HepG2 (cell line): ENCODE measurements around the gene TNFSF13. TPM values are rescaled to one million over a fixed set of nuclear protein-coding genes. Genes with fewer than 3 reads are reported as not detected.
A peak's percentile ranks its signal among the peaks of the same experiment; 100 is the strongest.

ENCODE experiments used
- ATAC-seq: fragments of 200-7000 bp; cut with Tn5 transposase; 3 replicates; pipeline ENCODE4 v1.9.1; 2020; ENCODE audit warnings: mild to moderate bottlenecking, moderate library complexity
- Bru-seq: library from RNA; stranded (reverse); fragments of 400-500 nt; gene quantifications from one replicate; lab custom pipeline; 2021; lab: Mats Ljungman, UMichigan
- BruChase-seq, 2 experiments: library from RNA; stranded (reverse); fragments of 400-500 nt; gene quantifications; one replicate each; lab custom pipeline; 2021; lab: Mats Ljungman, UMichigan
- BruUV-seq: library from RNA; stranded (reverse); fragments of 400-500 nt; replicated peaks from 2 replicates; lab custom pipeline; 2021; lab: Mats Ljungman, UMichigan
- CTCF ChIA-PET: fragments of 300-600 bp; formaldehyde crosslinking; extraction: SDS; loops from one replicate; lab custom pipeline; 2021; ENCODE audit warnings: low total read pairs, inconsistent platforms, low intra/inter-chr PET ratio; lab: Yijun Ruan, JAX
- POLR2A ChIA-PET: fragments of 350-600 bp; sonication (Branson Sonifier 250); formaldehyde crosslinking; loops from one replicate; lab custom pipeline; 2020; ENCODE audit warnings: antibody characterized with exemption, inconsistent platforms; lab: Yijun Ruan, JAX
- DNase-seq: peaks from one replicate; pipeline ENCODE4 v3.0.0-alpha.2; 2015; ENCODE audit warnings: low spot score
- FAIRE-seq: peaks from 3 replicates; lab custom pipeline; 2011; peaks lifted over from hg19 to GRCh38; lab: Jason Lieb, UNC
- H2AFZ ChIP-seq: one replicate; pipeline ENCODE4 v1.6.1; 2011; ENCODE audit warnings: low read length, inconsistent platforms
- H3K27ac ChIP-seq: fragments of 300-600 bp; 3 replicates; pipeline ENCODE4 v1.8.0; 2011; ENCODE audit warnings: mixed run types, mild to moderate bottlenecking, mixed read lengths, low read length, inconsistent platforms; ENCODE audit not compliant: insufficient read depth; ENCODE audit errors: extremely low read length
- H3K27me3 ChIP-seq, 2 experiments: fragments of 200-600 bp in 1 of 2; 2 replicates in 1 of 2; 3 replicates in 1 of 2; pipeline versions ENCODE4 v1.6.0 to v1.8.0; 2011; ENCODE audit warnings: low read length in 2 of 2, mild to moderate bottlenecking in 2 of 2, moderate library complexity in 2 of 2, inconsistent platforms in 1 of 2; ENCODE audit not compliant: insufficient read depth in 2 of 2, control insufficient read depth in 1 of 2
- H3K36me3 ChIP-seq, 2 experiments: fragments of 200-600 bp in 1 of 2; replicated peaks in 1 of 2; 2 replicates in 1 of 2; 3 replicates in 1 of 2; pipeline versions ENCODE4 v1.5.1 to v1.8.0; 2011; ENCODE audit warnings: low read length in 2 of 2, inconsistent platforms in 1 of 2; ENCODE audit not compliant: insufficient read depth in 2 of 2, control insufficient read depth in 1 of 2
- H3K4me1 ChIP-seq: 2 replicates; pipeline ENCODE4 v1.5.1; 2012; ENCODE audit warnings: low read length, inconsistent platforms; ENCODE audit not compliant: insufficient read depth
- H3K4me2 ChIP-seq: 2 replicates; pipeline ENCODE4 v1.6.0; 2011; ENCODE audit warnings: low read depth, low read length, inconsistent platforms
- H3K4me3 ChIP-seq, 3 experiments: fragments of 200-600 bp in 1 of 3; sonication (generic), shearing (Covaris generic) in 1 of 3; replicated peaks in 1 of 3; 2 replicates each; pipeline ENCODE4 v1.5.1; 2011 to 2016; ENCODE audit warnings: low read length in 3 of 3, inconsistent platforms in 2 of 3, low read depth in 2 of 3, mild to moderate bottlenecking in 2 of 3, control low read depth in 1 of 3, mixed read lengths in 1 of 3; ENCODE audit not compliant: insufficient read depth in 1 of 3
- H3K79me2 ChIP-seq: one replicate; pipeline ENCODE4 v1.6.1; 2011; ENCODE audit warnings: low read length, inconsistent platforms; ENCODE audit not compliant: insufficient read depth
- H3K9ac ChIP-seq: 2 replicates; pipeline ENCODE4 v1.6.0; 2011; ENCODE audit warnings: mild to moderate bottlenecking, low read depth, low read length, inconsistent platforms; ENCODE audit not compliant: insufficient read depth
- H3K9me3 ChIP-seq: 2 replicates; pipeline ENCODE4 v1.5.1; 2012; ENCODE audit warnings: mild to moderate bottlenecking, low read length
- H4K20me1 ChIP-seq: 2 replicates; pipeline ENCODE4 v1.6.0; 2011; ENCODE audit warnings: inconsistent platforms, mild to moderate bottlenecking, low read length, moderate library complexity; ENCODE audit not compliant: insufficient read depth
- KDM5B ChIP-seq: sonication (generic); formaldehyde crosslinking; IDR thresholded peaks from 2 replicates; pipeline ENCODE4 v1.4.0; 2020; ENCODE audit warnings: missing genetic modification reagents, mild to moderate bottlenecking, borderline replicate concordance
- PCBP2 ChIP-seq: fragments of 200-400 bp; formaldehyde crosslinking; optimal IDR thresholded peaks from 2 replicates; pipeline ENCODE3; 2018; ENCODE audit warnings: low read length, low read depth; ENCODE audit not compliant: poor library complexity, severe bottlenecking
- RFXAP ChIP-seq: sonication (generic); formaldehyde crosslinking; IDR thresholded peaks from 2 replicates; pipeline ENCODE4 v1.4.0; 2020; ENCODE audit warnings: missing genetic modification reagents, borderline replicate concordance
- SRSF1 ChIP-seq: fragments of 200-400 bp; formaldehyde crosslinking; optimal IDR thresholded peaks from 2 replicates; pipeline ENCODE3; 2017; ENCODE audit warnings: mild to moderate bottlenecking, low read depth, low read length, moderate library complexity
- whole genome bisulfite sequencing: methylation state at CpG from one replicate; pipeline ENCODE4 v1.1.6; 2017; ENCODE audit warnings: low lambda C conversion rate; 5-methylcytosine and 5-hydroxymethylcytosine counted together
- in situ Hi-C: cut with HindIII; loops from 2 replicates; pipeline ENCODE4 v1.10.0; 2017; ENCODE audit warnings: low pct_unique_long_range_greater_than_20kb; ENCODE audit not compliant: extremely low pct_ligation_motif_present
- intact Hi-C: fragments of 100-400 bp; cut with micrococcal nuclease; formaldehyde crosslinking; loops from one replicate; pipeline ENCODE4 v1.10.0; 2022; ENCODE audit not compliant: unreplicated experiment
- long read RNA-seq, 2 experiments: library from RNA in 1 of 2; library from polyadenylated mRNA in 1 of 2; stranded (forward) in 1 of 2; unstranded in 1 of 2; transcript quantifications; one replicate each; pipeline ENCODE4 v2.0.0, GENCODE V29; 2019 to 2022
- polyA minus RNA-seq, 3 experiments: library from RNA; depleted of rRNA, polyadenylated mRNA; stranded (reverse); fragments of >200 nt; gene quantifications; 2 replicates each; pipeline ENCODE4 v1.2.3, GENCODE V29; 2011; ENCODE audit warnings: low replicate concordance in 1 of 3
- polyA plus RNA-seq, 8 experiments: library from polyadenylated mRNA; depleted of rRNA in 3 of 8; stranded (reverse) in 7 of 8; unstranded in 1 of 8; fragments of >200 nt; fragmentation: Illumina TruSeq in 4 of 8; extraction: Trizol in 4 of 8; gene quantifications; 2 replicates each; pipeline versions ENCODE4 v1.2.1 to v1.2.3, GENCODE V29; 2011 to 2016; ENCODE audit warnings: low read depth in 4 of 8, missing spikeins in 1 of 8, mixed read lengths in 1 of 8; ENCODE audit not compliant: insufficient read depth in 1 of 8
- total RNA-seq, 5 experiments: library from RNA; depleted of rRNA; stranded (reverse); fragments of >200 nt; fragmentation: Illumina TruSeq; extraction: Trizol; gene quantifications; 2 replicates each; pipeline ENCODE4 v1.2.3, GENCODE V29; 2016; ENCODE audit warnings: low read depth in 1 of 5
- TF ChIP-seq, protein P1 (sequence below): sonication (generic); formaldehyde crosslinking; IDR thresholded peaks from 2 replicates; pipeline ENCODE4 v1.9.0; 2021; ENCODE audit warnings: mild to moderate bottlenecking, missing genetic modification reagents
- TF ChIP-seq, protein P2 (sequence below): sonication (generic); formaldehyde crosslinking; IDR thresholded peaks from 2 replicates; pipeline ENCODE4 v1.4.0; 2020; ENCODE audit warnings: missing genetic modification reagents, borderline replicate concordance

Gene TNFSF13, protein sequence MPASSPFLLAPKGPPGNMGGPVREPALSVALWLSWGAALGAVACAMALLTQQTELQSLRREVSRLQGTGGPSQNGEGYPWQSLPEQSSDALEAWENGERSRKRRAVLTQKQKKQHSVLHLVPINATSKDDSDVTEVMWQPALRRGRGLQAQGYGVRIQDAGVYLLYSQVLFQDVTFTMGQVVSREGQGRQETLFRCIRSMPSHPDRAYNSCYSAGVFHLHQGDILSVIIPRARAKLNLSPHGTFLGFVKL
- total RNA-seq (2016; rRNA removed; fragmentation: Illumina TruSeq; extraction: Trizol), result 1.7 and 2.5 TPM in 2 replicates
- 0.20 and 0.79 TPM in 2 replicates for total RNA-seq (2016; cell fraction: cytosol; rRNA removed; fragmentation: Illumina TruSeq; extraction: Trizol; ENCODE audit: low read depth)
- 2.0 and 2.2 TPM in 2 replicates for total RNA-seq (2016; cell fraction: insoluble cytoplasmic fraction; rRNA removed; fragmentation: Illumina TruSeq; extraction: Trizol)
- 1.1 and 2.2 TPM in 2 replicates for total RNA-seq (2016; cell fraction: membrane; rRNA removed; fragmentation: Illumina TruSeq; extraction: Trizol)
- total RNA-seq (2016; cell fraction: nucleus; rRNA removed; fragmentation: Illumina TruSeq; extraction: Trizol), result 2.9 and 3.2 TPM in 2 replicates
- 3.3 TPM in 2 replicates for polyA plus RNA-seq (2011; rRNA removed)
- polyA plus RNA-seq (2011; cell fraction: cytosol; rRNA removed), result 2.2 TPM in 2 replicates
- polyA plus RNA-seq (2011; cell fraction: nucleus; rRNA removed), result 9.6 and 11.2 TPM in 2 replicates
- polyA plus RNA-seq (2012), result 2.6 and 3.9 TPM in 2 replicates
- polyA plus RNA-seq (2016; cell fraction: cytosol; fragmentation: Illumina TruSeq; extraction: Trizol; ENCODE audit: low read depth), result 0.76 and 2.2 TPM in 2 replicates
- 3.1 and 3.7 TPM in 2 replicates for polyA plus RNA-seq (2016; cell fraction: insoluble cytoplasmic fraction; fragmentation: Illumina TruSeq; extraction: Trizol; ENCODE audit: low read depth)
- polyA plus RNA-seq (2016; cell fraction: membrane; fragmentation: Illumina TruSeq; extraction: Trizol; ENCODE audit: low read depth), result 2.2 and 2.3 TPM in 2 replicates
- polyA plus RNA-seq (2016; cell fraction: nucleus; fragmentation: Illumina TruSeq; extraction: Trizol; ENCODE audit: insufficient read depth, low read depth), result 4.9 and 6.7 TPM in 2 replicates
- polyA minus RNA-seq (2011; rRNA and poly(A)+ RNA removed; ENCODE audit: low replicate concordance), result 2.2 and 7.1 TPM in 2 replicates
- polyA minus RNA-seq (2011; cell fraction: cytosol; rRNA and poly(A)+ RNA removed), result 0.26 and 1.3 TPM in 2 replicates
- polyA minus RNA-seq (2011; cell fraction: nucleus; rRNA and poly(A)+ RNA removed), result 2.1 and 3.0 TPM in 2 replicates
- Bru-seq, nascent RNA, result percentile 42 among the genes with signal in this experiment
- BruChase-seq, experiment 1, labeled RNA remaining after a 6-hour chase, result percentile 57 among the genes with signal in this experiment
- percentile 45 among the genes with signal in this experiment for BruChase-seq, experiment 2, labeled RNA remaining after a 2-hour chase
- long read RNA-seq, experiment 1, partial matches to known transcripts, result 2 of 5 reads
- long read RNA-seq, experiment 1, other reads (novel, unspliced or antisense), result 2 of 5 reads
- long read RNA-seq, experiment 2, partial matches to known transcripts, result 1 of 9 reads
- long read RNA-seq, experiment 2, other reads (novel, unspliced or antisense), result 4 of 9 reads

DNA sequence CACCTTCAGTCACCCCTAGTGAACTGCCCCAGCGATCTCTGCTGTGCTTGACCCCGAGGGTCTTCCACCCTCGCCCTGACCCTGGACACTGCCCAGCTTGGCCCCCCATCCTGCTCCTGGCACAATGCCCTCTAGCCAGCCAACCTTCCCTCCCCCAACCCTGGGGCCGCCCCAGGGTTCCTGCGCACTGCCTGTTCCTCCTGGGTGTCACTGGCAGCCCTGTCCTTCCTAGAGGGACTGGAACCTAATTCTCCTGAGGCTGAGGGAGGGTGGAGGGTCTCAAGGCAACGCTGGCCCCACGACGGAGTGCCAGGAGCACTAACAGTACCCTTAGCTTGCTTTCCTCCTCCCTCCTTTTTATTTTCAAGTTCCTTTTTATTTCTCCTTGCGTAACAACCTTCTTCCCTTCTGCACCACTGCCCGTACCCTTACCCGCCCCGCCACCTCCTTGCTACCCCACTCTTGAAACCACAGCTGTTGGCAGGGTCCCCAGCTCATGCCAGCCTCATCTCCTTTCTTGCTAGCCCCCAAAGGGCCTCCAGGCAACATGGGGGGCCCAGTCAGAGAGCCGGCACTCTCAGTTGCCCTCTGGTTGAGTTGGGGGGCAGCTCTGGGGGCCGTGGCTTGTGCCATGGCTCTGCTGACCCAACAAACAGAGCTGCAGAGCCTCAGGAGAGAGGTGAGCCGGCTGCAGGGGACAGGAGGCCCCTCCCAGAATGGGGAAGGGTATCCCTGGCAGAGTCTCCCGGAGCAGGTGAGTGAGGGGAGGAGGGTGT is at the start of gene TNFSF13:
Gene TNFSF13, plus strand, starts transcription at position 207 of the 776 bp plus-strand sequence. Its CDS starts 290 bp downstream, at position 497.
- Histone ChIP-seq H3K27ac (peak within 1 kb of the TSS; percentile 55), H3K79me2 (peaks cover 17% of the 10 kb centered on the region), H3K4me3 (peak within 1 kb of the TSS; percentile 51 to 92 (median 58)), H3K9me3 (no peaks in the 10 kb centered on the region), H3K9ac (peak within 1 kb of the TSS; percentile 67), H3K4me1 (peaks cover 58% of the 10 kb centered on the region), H4K20me1 (no peaks in the 10 kb centered on the region), H3K27me3 (no peaks in the 10 kb centered on the region; a peak in 1 of 5 replicates), H3K36me3 (peaks cover under 1% of the 10 kb centered on the region in 2 experiments; a peak in 3 of 5 replicates), H2AFZ (no peak within 1 kb of the TSS), H3K4me2 (peak within 1 kb of the TSS; percentile 91)
- ATAC-seq (no peak), DNase-seq (no peak), FAIRE-seq (no peak)
- ChIA-PET CTCF (interaction anchor here (3.3 kb wide), 1 partner anchor 35 kb away, joined by 27 read pairs; no protein-coding TSS in a partner anchor), POLR2A (interaction anchor here (1.0 to 4.8 kb wide), 8 partner anchors 10 to 155 kb away, joined by 3 to 33 read pairs (median 8); partner anchors contain the start of genes MPDU1, TMEM256, TNFSF12 and TP53)
- intact Hi-C loops, result no loop called here
- in situ Hi-C loops, result loop anchor here (5.0 kb wide), 1 partner anchor 46 kb away; no protein-coding TSS in a partner anchor
- WGBS, result 55% methylated on average over 14 of the region's 16 CpGs
- TF ChIP-seq, protein P1, sequence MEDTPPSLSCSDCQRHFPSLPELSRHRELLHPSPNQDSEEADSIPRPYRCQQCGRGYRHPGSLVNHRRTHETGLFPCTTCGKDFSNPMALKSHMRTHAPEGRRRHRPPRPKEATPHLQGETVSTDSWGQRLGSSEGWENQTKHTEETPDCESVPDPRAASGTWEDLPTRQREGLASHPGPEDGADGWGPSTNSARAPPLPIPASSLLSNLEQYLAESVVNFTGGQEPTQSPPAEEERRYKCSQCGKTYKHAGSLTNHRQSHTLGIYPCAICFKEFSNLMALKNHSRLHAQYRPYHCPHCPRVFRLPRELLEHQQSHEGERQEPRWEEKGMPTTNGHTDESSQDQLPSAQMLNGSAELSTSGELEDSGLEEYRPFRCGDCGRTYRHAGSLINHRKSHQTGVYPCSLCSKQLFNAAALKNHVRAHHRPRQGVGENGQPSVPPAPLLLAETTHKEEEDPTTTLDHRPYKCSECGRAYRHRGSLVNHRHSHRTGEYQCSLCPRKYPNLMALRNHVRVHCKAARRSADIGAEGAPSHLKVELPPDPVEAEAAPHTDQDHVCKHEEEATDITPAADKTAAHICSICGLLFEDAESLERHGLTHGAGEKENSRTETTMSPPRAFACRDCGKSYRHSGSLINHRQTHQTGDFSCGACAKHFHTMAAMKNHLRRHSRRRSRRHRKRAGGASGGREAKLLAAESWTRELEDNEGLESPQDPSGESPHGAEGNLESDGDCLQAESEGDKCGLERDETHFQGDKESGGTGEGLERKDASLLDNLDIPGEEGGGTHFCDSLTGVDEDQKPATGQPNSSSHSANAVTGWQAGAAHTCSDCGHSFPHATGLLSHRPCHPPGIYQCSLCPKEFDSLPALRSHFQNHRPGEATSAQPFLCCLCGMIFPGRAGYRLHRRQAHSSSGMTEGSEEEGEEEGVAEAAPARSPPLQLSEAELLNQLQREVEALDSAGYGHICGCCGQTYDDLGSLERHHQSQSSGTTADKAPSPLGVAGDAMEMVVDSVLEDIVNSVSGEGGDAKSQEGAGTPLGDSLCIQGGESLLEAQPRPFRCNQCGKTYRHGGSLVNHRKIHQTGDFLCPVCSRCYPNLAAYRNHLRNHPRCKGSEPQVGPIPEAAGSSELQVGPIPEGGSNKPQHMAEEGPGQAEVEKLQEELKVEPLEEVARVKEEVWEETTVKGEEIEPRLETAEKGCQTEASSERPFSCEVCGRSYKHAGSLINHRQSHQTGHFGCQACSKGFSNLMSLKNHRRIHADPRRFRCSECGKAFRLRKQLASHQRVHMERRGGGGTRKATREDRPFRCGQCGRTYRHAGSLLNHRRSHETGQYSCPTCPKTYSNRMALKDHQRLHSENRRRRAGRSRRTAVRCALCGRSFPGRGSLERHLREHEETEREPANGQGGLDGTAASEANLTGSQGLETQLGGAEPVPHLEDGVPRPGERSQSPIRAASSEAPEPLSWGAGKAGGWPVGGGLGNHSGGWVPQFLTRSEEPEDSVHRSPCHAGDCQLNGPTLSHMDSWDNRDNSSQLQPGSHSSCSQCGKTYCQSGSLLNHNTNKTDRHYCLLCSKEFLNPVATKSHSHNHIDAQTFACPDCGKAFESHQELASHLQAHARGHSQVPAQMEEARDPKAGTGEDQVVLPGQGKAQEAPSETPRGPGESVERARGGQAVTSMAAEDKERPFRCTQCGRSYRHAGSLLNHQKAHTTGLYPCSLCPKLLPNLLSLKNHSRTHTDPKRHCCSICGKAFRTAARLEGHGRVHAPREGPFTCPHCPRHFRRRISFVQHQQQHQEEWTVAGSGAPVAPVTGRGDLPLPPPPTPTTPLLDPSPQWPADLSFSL, result 0 out of 2 replicates have a peak, but pooled peaks have one; percentile 29
- no peak for TF ChIP-seq RFXAP
- TF ChIP-seq, protein P2, sequence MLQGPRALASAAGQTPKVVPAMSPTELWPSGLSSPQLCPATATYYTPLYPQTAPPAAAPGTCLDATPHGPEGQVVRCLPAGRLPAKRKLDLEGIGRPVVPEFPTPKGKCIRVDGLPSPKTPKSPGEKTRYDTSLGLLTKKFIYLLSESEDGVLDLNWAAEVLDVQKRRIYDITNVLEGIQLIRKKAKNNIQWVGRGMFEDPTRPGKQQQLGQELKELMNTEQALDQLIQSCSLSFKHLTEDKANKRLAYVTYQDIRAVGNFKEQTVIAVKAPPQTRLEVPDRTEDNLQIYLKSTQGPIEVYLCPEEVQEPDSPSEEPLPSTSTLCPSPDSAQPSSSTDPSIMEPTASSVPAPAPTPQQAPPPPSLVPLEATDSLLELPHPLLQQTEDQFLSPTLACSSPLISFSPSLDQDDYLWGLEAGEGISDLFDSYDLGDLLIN (CRISPR knock-in tag), result no peak
- TF ChIP-seq KDM5B (CRISPR knock-in tag), result 0 out of 2 replicates have a peak, but pooled peaks have one; percentile 4
- TF ChIP-seq PCBP2, result peak; percentile 19
- peak; percentile 19 for TF ChIP-seq SRSF1
- no TSS peak for BruUV-seq
